MCF 10A (cell line): ENCODE data around the gene SH3BP4. TPM values are rescaled to one million over a fixed set of nuclear protein-coding genes. Genes with fewer than 3 reads are reported as not detected.

Experiments used
- BruUV-seq: library from RNA; stranded (reverse); fragments of 400-500 nt; replicated peaks from 2 replicates; lab custom pipeline; 2021; lab: Mats Ljungman, UMichigan
- CTCF ChIA-PET: fragments of 300-600 bp; sonication (Branson Sonifier 250); formaldehyde crosslinking; extraction: SDS; loops from one replicate; lab custom pipeline; 2021; ENCODE audit warnings: antibody characterized with exemption, inconsistent platforms; lab: Yijun Ruan, JAX
- POLR2A ChIA-PET: fragments of 300-600, 350-650 bp; sonication (Branson Sonifier 250); formaldehyde crosslinking; extraction: SDS; loops from one replicate; lab custom pipeline; 2020; ENCODE audit warnings: antibody characterized with exemption, inconsistent platforms; lab: Yijun Ruan, JAX
- DNase-seq: peaks from one replicate; pipeline ENCODE4 v3.0.0-alpha.2; 2018; ENCODE audit not compliant: unreplicated experiment
- H3K27ac Mint-ChIP-seq: one replicate; pipeline ENCODE4 v1.8.0; 2022; ENCODE audit warnings: mild to moderate bottlenecking, low read depth, mixed read lengths; ENCODE audit not compliant: unreplicated experiment
- H3K27me3 Mint-ChIP-seq: one replicate; pipeline ENCODE4 v1.8.0; 2022; ENCODE audit warnings: mixed read lengths; ENCODE audit not compliant: insufficient read depth, unreplicated experiment
- H3K36me3 Mint-ChIP-seq: one replicate; pipeline ENCODE4 v1.8.0; 2022; ENCODE audit warnings: mild to moderate bottlenecking, moderate library complexity, mixed read lengths; ENCODE audit not compliant: insufficient read depth, unreplicated experiment
- H3K4me1 Mint-ChIP-seq: one replicate; pipeline ENCODE4 v1.8.0; 2022; ENCODE audit warnings: mixed read lengths; ENCODE audit not compliant: insufficient read depth, unreplicated experiment
- H3K4me3 Mint-ChIP-seq: one replicate; pipeline ENCODE4 v1.8.0; 2022; ENCODE audit warnings: mild to moderate bottlenecking, moderate library complexity, mixed read lengths; ENCODE audit not compliant: unreplicated experiment
- H3K9me3 Mint-ChIP-seq: one replicate; pipeline ENCODE4 v1.8.0; 2022; ENCODE audit warnings: mixed read lengths; ENCODE audit not compliant: unreplicated experiment
- CTCF ChIP-seq: fragments of 200-600 bp; IDR thresholded peaks from one replicate; pipeline ENCODE4 v1.8.0; 2022; ENCODE audit warnings: antibody characterized with exemption, mild to moderate bottlenecking; ENCODE audit not compliant: unreplicated experiment
- intact Hi-C: fragments of 100-400 bp; cut with micrococcal nuclease; formaldehyde crosslinking; loops from 2 replicates; pipeline ENCODE4 v1.14.1; 2022
- total RNA-seq: library from RNA; stranded (reverse); gene quantifications from 2 replicates; pipeline ENCODE4 v1.2.3, GENCODE V29; 2022

The SH3BP4 gene
- total RNA-seq, 1 experiment from 2014 or later: 59.7 TPM

GRCh38 chr2:234964631-234965461, 13.0 kb downstream of the SH3BP4 start:
- no peak overlapping the region for H3K27ac Mint-ChIP-seq
- intact Hi-C loops: no loop called here
- H3K27me3 Mint-ChIP-seq: no peaks in the 10 kb centered on the region
- TF ChIP-seq CTCF: no peak
- ChIA-PET POLR2A (interaction anchor here (0.6 to 4.1 kb wide), 7 partner anchors 10 to 1905 kb away, joined by 3 to 35 read pairs (median 4); partner anchors contain the start of gene INPP5D), CTCF (interaction anchor here (0.6 kb wide), 1 partner anchor 49 kb away, joined by 3 read pairs; no protein-coding TSS in a partner anchor)
- peaks cover 32% of the 10 kb centered on the region for H3K4me1 Mint-ChIP-seq
- no peak overlapping the region for H3K4me3 Mint-ChIP-seq
- peaks cover 20% of the 10 kb centered on the region for H3K36me3 Mint-ChIP-seq
- no peak for DNase-seq
- H3K9me3 Mint-ChIP-seq: no peaks in the 10 kb centered on the region
- BruUV-seq: no TSS peak

- no peak for DNase-seq
- TF ChIP-seq CTCF: no peak
- CTCF ChIA-PET: interaction anchor here (0.5 kb wide), 1 partner anchor 21 kb away, joined by 4 read pairs; no protein-coding TSS in a partner anchor
- H3K9me3 Mint-ChIP-seq: no peaks in the 10 kb centered on the region
- no peaks in the 10 kb centered on the region for H3K27me3 Mint-ChIP-seq
- POLR2A ChIA-PET: interaction anchor here (0.6 to 1.1 kb wide), 2 partner anchors 15 to 26 kb away, joined by 3 to 5 read pairs; no protein-coding TSS in a partner anchor
- peaks cover 42% of the 10 kb centered on the region for H3K4me1 Mint-ChIP-seq
- intact Hi-C loops: no loop called here
- no TSS peak for BruUV-seq
- peaks cover 22% of the 10 kb centered on the region for H3K36me3 Mint-ChIP-seq
- no peak overlapping the region for H3K27ac Mint-ChIP-seq
- no peak overlapping the region for H3K4me3 Mint-ChIP-seq
Observed at GRCh38 chr2:234966340-234966739, 14.5 kb downstream of the SH3BP4 start.

DNA sequence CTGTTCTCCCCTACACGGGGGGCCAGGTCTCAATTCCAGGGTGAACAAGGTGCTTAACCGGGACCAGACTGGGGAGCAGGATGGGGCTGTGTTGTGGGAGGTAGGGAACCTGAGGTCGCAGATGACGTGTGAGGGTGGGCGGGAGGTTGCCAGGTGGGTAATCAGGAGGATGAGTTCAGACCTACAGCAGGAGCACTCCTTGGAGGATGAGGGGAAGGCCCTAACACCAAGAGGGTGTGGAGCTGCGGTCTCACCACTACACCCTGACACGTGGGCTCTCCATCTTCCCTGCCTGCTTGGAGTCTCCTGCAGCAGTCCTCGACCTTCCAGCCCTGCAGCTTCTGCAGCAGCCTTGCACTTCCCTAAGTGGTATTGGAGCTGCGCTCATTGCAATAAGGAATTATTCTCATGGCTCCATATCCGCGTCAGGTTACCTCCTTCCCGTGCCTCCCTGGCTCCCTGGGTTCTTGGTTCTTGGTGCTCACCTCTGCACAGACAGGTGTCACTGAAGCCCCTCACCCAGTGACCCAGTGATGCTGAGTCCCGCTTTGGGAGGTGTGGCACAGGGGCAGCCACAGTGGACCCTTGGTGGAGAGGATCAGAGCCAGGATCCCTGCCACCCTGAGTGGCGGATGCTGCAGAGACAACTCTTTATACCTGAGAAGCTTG, 15.5 kb downstream of the SH3BP4 start:
- H3K4me1 Mint-ChIP-seq: peaks cover 42% of the 10 kb centered on the region
- ChIA-PET POLR2A (interaction anchor here (1.1 kb wide), 2 partner anchors 10 to 14 kb away, joined by 3 read pairs; no protein-coding TSS in a partner anchor), CTCF (interaction anchor here (0.7 to 0.9 kb wide), 2 partner anchors 370 to 422 kb away, joined by 4 read pairs; no protein-coding TSS in a partner anchor)
- H3K4me3 Mint-ChIP-seq: no peak overlapping the region
- no peak for DNase-seq
- intact Hi-C loops: no loop called here
- H3K36me3 Mint-ChIP-seq: peaks cover 21% of the 10 kb centered on the region
- TF ChIP-seq CTCF: no peak
- no peaks in the 10 kb centered on the region for H3K9me3 Mint-ChIP-seq
- no peak overlapping the region for H3K27ac Mint-ChIP-seq
- no TSS peak for BruUV-seq
- H3K27me3 Mint-ChIP-seq: no peaks in the 10 kb centered on the region

DNA sequence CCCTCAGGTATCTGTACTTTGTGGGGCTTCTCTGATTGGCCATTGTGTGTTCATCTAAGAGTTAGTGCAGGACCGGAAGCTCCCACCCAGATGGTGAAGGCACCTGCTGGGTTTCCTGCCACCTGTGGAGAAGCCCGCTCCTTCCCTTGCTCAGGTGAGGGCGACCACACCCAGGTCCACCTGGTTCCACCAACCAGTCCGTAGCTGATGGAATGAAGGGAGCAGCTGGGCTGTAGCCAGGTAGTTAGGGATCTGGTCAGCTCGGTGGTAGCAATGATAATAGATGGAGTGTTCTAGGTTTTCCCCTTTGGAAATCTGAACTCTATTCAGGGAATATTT, 16.0 kb downstream of the SH3BP4 start:
- BruUV-seq: no TSS peak
- intact Hi-C loops: no loop called here
- ChIA-PET POLR2A (interaction anchor here (1.1 kb wide), 1 partner anchor 10 kb away, joined by 3 read pairs; no protein-coding TSS in a partner anchor), CTCF (interaction anchor here (0.7 to 0.9 kb wide), 2 partner anchors 371 to 423 kb away, joined by 4 read pairs; no protein-coding TSS in a partner anchor)
- DNase-seq: no peak
- no peaks in the 10 kb centered on the region for H3K9me3 Mint-ChIP-seq
- TF ChIP-seq CTCF: no peak
- H3K4me3 Mint-ChIP-seq: no peak overlapping the region
- no peak overlapping the region for H3K27ac Mint-ChIP-seq
- no peaks in the 10 kb centered on the region for H3K27me3 Mint-ChIP-seq
- H3K4me1 Mint-ChIP-seq: peaks cover 45% of the 10 kb centered on the region
- peaks cover 21% of the 10 kb centered on the region for H3K36me3 Mint-ChIP-seq
